Hypothalamus (tissue), 51 donors: ENCODE measurements around the gene TENT4B.

Experiments used
- DNase-seq, 51 donors: peaks; one replicate each; lab custom pipeline; 2025; lab: John Stamatoyannopoulos, UW

The TENT4B gene

GRCh38 chr16:50252082-50252611 lies 99.0 kb downstream of the TENT4B start:
- DNase-seq, result peak in 6 of 51 donors; percentile 13 to 40 (median 30)

- no peak for DNase-seq
Observed at GRCh38 chr16:50252874-50253513, 99.9 kb downstream of the TENT4B start.

- no peak for DNase-seq
Observed at GRCh38 chr16:50253514-50253910, 100.4 kb downstream of the TENT4B start.

- DNase-seq, result no peak
Observed at GRCh38 chr16:50254072-50254471, 101.0 kb downstream of the TENT4B start.

GRCh38 chr16:50255538-50255937 lies 102.4 kb downstream of the TENT4B start:
- no peak for DNase-seq

GRCh38 chr16:50256604-50257003 lies 103.5 kb downstream of the TENT4B start:
- DNase-seq, result no peak

GRCh38 chr16:50257876-50258275 lies 104.8 kb downstream of the TENT4B start:
- no peak for DNase-seq

GRCh38 chr16:50259334-50260205 lies 106.5 kb downstream of the TENT4B start:
- peak in 10 of 51 donors; percentile 16 to 48 (median 24) for DNase-seq

- DNase-seq, result no peak
Observed at GRCh38 chr16:50260206-50261159, 107.4 kb downstream of the TENT4B start.

GRCh38 chr16:50261160-50261706 lies 108.1 kb downstream of the TENT4B start:
- no peak for DNase-seq

- DNase-seq, result no peak
Observed at GRCh38 chr16:50261707-50262235, 108.7 kb downstream of the TENT4B start.

- no peak for DNase-seq
Observed at GRCh38 chr16:50263060-50263909, 110.2 kb downstream of the TENT4B start.

GRCh38 chr16:50263940-50264929 lies 111.1 kb downstream of the TENT4B start:
- no peak for DNase-seq

GRCh38 chr16:50265260-50265659 lies 112.2 kb downstream of the TENT4B start:
- no peak for DNase-seq

GRCh38 chr16:50265716-50266336 lies 112.7 kb downstream of the TENT4B start:
- DNase-seq, result no peak

GRCh38 chr16:50266337-50267091 lies 113.4 kb downstream of the TENT4B start, which contains the start of gene ADCY7:
ADCY7 (plus strand) TSS chr16:50266551; CDS start chr16:50288180, 21,629 bp downstream.
- peak in 5 of 51 donors; percentile 16 to 45 (median 31) for DNase-seq
